B cell (primary cell): ENCODE measurements around the gene ZRSR2. TPM values are rescaled to one million over a fixed set of nuclear protein-coding genes. Genes with fewer than 3 reads are reported as not detected.

Source experiments
- ATAC-seq: fragments of 200-7000 bp; cut with Tn5 transposase; one replicate; pipeline ENCODE4 v1.10.0; 2021; ENCODE audit warnings: low read depth, mild to moderate bottlenecking, moderate number of reproducible peaks, moderate library complexity
- CTCF ChIA-PET: fragments of 350-600 bp; sonication (Branson Sonifier 250); formaldehyde crosslinking; loops from one replicate; lab custom pipeline; 2021; ENCODE audit warnings: antibody characterized with exemption, inconsistent platforms; lab: Charles Lee
- POLR2A ChIA-PET: fragments of 350-600 bp; sonication (Branson Sonifier 250); formaldehyde crosslinking; loops from one replicate; lab custom pipeline; 2021; ENCODE audit warnings: antibody characterized with exemption; lab: Charles Lee
- DNase-seq: peaks from one replicate; pipeline ENCODE4 v3.0.0; 2013
- H2AFZ ChIP-seq: 2 replicates; pipeline ENCODE4 v1.6.1; 2012; ENCODE audit warnings: mild to moderate bottlenecking, low read depth, low read length; ENCODE audit not compliant: insufficient read depth, poor library complexity, severe bottlenecking
- H3K27ac ChIP-seq, 2 donors: 1 replicate in 1 of 2; 2 replicates in 1 of 2; pipeline ENCODE4 v1.5.1; 2012 to 2013; ENCODE audit warnings: low read length in 2 of 2, mild to moderate bottlenecking in 2 of 2, moderate library complexity in 1 of 2
- H3K27me3 ChIP-seq, 4 experiments: fragments of 200-600 bp in 1 of 4; sonication (generic) in 1 of 4; replicated peaks in 1 of 4; 1 replicate in 2 of 4; 2 replicates in 2 of 4; pipeline versions ENCODE4 v1.6.1 to v1.7.0; 2013 to 2016; ENCODE audit warnings: low read length in 3 of 4, mild to moderate bottlenecking in 2 of 4, mixed read lengths in 1 of 4, moderate library complexity in 1 of 4; ENCODE audit not compliant: insufficient read depth in 4 of 4, control insufficient read depth in 3 of 4; ENCODE audit errors: control extremely low read depth in 1 of 4
- H3K36me3 ChIP-seq, 2 experiments: replicated peaks in 1 of 2; 1 replicate in 1 of 2; 2 replicates in 1 of 2; pipeline versions ENCODE4 v1.6.1 to v1.7.1; 2013; ENCODE audit warnings: low read length in 1 of 2; ENCODE audit not compliant: insufficient read depth in 2 of 2, control insufficient read depth in 1 of 2; ENCODE audit errors: control extremely low read depth in 1 of 2, extremely low read depth in 1 of 2
- H3K4me1 ChIP-seq, 2 donors: fragments of 200-600 bp in 1 of 2; sonication (generic) in 1 of 2; 1 replicate in 1 of 2; 2 replicates in 1 of 2; pipeline versions ENCODE4 v1.5.1 to v1.6.1; 2013 to 2017; ENCODE audit warnings: low read length in 2 of 2; ENCODE audit not compliant: control insufficient read depth in 2 of 2, insufficient read depth in 2 of 2
- H3K4me2 ChIP-seq: replicated peaks from 2 replicates; pipeline ENCODE3; 2012; ENCODE audit warnings: mild to moderate bottlenecking, low read depth, low read length; ENCODE audit not compliant: poor library complexity, severe bottlenecking
- H3K4me3 ChIP-seq, 5 experiments: fragments of 200-600 bp in 1 of 5; sonication (generic) in 1 of 5; 1 replicate in 3 of 5; 2 replicates in 2 of 5; pipeline versions ENCODE4 v1.5.1 to v1.7.0; 2011 to 2016; ENCODE audit warnings: low read length in 4 of 5, mild to moderate bottlenecking in 4 of 5, low read depth in 2 of 5, control low read depth in 1 of 5, moderate library complexity in 1 of 5; ENCODE audit not compliant: insufficient read depth in 1 of 5; ENCODE audit errors: control extremely low read depth in 1 of 5, extremely low read depth in 1 of 5
- H3K79me2 ChIP-seq: fragments of 200-600 bp; sonication (generic); one replicate; pipeline ENCODE4 v1.6.0; 2016; ENCODE audit warnings: low read length; ENCODE audit not compliant: control insufficient read depth, insufficient read depth
- H3K9ac ChIP-seq: fragments of 200-600 bp; sonication (generic); 2 replicates; pipeline ENCODE4 v1.6.1; 2017; ENCODE audit warnings: mild to moderate bottlenecking, low read length, moderate library complexity
- H3K9me3 ChIP-seq, 3 donors: one replicate each; pipeline versions ENCODE4 v1.6.1 to v1.7.1; 2013; ENCODE audit warnings: low read length in 2 of 3; ENCODE audit not compliant: control insufficient read depth in 2 of 3, insufficient read depth in 1 of 3; ENCODE audit errors: control extremely low read depth in 1 of 3
- H4K20me1 ChIP-seq: 2 replicates; pipeline ENCODE4 v1.6.0; 2012; ENCODE audit warnings: mild to moderate bottlenecking, low read length; ENCODE audit not compliant: insufficient read depth, control insufficient read depth, poor library complexity, severe bottlenecking
- H3K27ac Mint-ChIP-seq: one replicate; pipeline ENCODE4 v1.8.0; 2021; ENCODE audit warnings: mixed read lengths
- H3K27me3 Mint-ChIP-seq: one replicate; pipeline ENCODE4 v1.8.0; 2021; ENCODE audit warnings: mixed read lengths
- H3K4me1 Mint-ChIP-seq: one replicate; pipeline ENCODE4 v1.8.0; 2021; ENCODE audit warnings: mixed read lengths
- H3K4me3 Mint-ChIP-seq: one replicate; pipeline ENCODE4 v1.8.0; 2021; ENCODE audit warnings: mixed read lengths
- H3K9me3 Mint-ChIP-seq: one replicate; pipeline ENCODE4 v1.8.0; 2022; ENCODE audit warnings: mixed read lengths; ENCODE audit not compliant: insufficient read depth
- CTCF ChIP-seq: fragments of 200-600 bp; IDR thresholded peaks from one replicate; pipeline ENCODE4 v1.8.0; 2022; ENCODE audit warnings: antibody characterized with exemption, mild to moderate bottlenecking
- EZH2 ChIP-seq: IDR thresholded peaks from 2 replicates; pipeline ENCODE4 v1.6.1; 2012; ENCODE audit warnings: borderline replicate concordance, low read depth, mild to moderate bottlenecking, moderate library complexity, low read length; ENCODE audit not compliant: insufficient read depth, poor library complexity, severe bottlenecking
- WGBS: methylation state at CpG from one replicate; pipeline ENCODE4 v1.1.5; 2013; ENCODE audit warnings: missing lambda C conversion rate; ENCODE audit not compliant: insufficient coverage; 5-methylcytosine and 5-hydroxymethylcytosine counted together
- intact Hi-C: fragments of 100-400 bp; cut with micrococcal nuclease; formaldehyde crosslinking; loops from one replicate; pipeline ENCODE4 v1.10.0; 2022
- polyA plus RNA-seq: library from polyadenylated mRNA; depleted of rRNA; stranded (reverse); fragments of >200 nt; gene quantifications from 2 replicates; pipeline ENCODE4 v1.2.3, GENCODE V29; 2012
- total RNA-seq, 2 donors: library from RNA; stranded (reverse); fragments of 120-200 nt in 1 of 2; gene quantifications; 1 replicate in 1 of 2; 2 replicates in 1 of 2; pipeline versions ENCODE4 v1.2.3 to v1.2.4, GENCODE V29; 2013 to 2022

The ZRSR2 gene
- total and polyA plus RNA-seq, 2 donors (not counting 1 experiment from before 2014, with no cell fraction given): 27.8 to 28.6 TPM

- Histone ChIP-seq H3K4me2 (no peak overlapping the region), H4K20me1 (no peaks in the 10 kb centered on the region), H2AFZ (no peak overlapping the region), H3K9ac (no peak overlapping the region), H3K27ac (peak overlapping the region in 1 of 2 donors; percentile 10), H3K4me3 (no peak overlapping the region), H3K36me3 (no peaks in the 10 kb centered on the region), H3K79me2 (peaks cover 4% of the 10 kb centered on the region), H3K4me1 (peaks cover 0 to 3% of the 10 kb centered on the region in 2 donors), H3K27me3 (no peaks in the 10 kb centered on the region), H3K9me3 (no peaks in the 10 kb centered on the region)
- ChIA-PET CTCF (interaction anchor here (1.0 kb wide), 1 partner anchor 35 kb away, joined by 6 read pairs; no protein-coding TSS in a partner anchor), POLR2A (no interaction called here)
- Mint-ChIP-seq H3K27ac (peak overlapping the region; percentile 51), H3K9me3 (no peaks in the 10 kb centered on the region), H3K4me1 (peaks cover 10% of the 10 kb centered on the region), H3K27me3 (no peaks in the 10 kb centered on the region), H3K4me3 (no peak overlapping the region)
- WGBS: 0% methylated on average over 1 of the region's 3 CpGs
- TF ChIP-seq EZH2 (no peak), CTCF (no peak)
- ATAC-seq (no peak), DNase-seq (no peak)
- intact Hi-C loops: no loop called here
Measured at GRCh38 chrX:15834053-15834452, 43.8 kb downstream of the ZRSR2 start.

DNA sequence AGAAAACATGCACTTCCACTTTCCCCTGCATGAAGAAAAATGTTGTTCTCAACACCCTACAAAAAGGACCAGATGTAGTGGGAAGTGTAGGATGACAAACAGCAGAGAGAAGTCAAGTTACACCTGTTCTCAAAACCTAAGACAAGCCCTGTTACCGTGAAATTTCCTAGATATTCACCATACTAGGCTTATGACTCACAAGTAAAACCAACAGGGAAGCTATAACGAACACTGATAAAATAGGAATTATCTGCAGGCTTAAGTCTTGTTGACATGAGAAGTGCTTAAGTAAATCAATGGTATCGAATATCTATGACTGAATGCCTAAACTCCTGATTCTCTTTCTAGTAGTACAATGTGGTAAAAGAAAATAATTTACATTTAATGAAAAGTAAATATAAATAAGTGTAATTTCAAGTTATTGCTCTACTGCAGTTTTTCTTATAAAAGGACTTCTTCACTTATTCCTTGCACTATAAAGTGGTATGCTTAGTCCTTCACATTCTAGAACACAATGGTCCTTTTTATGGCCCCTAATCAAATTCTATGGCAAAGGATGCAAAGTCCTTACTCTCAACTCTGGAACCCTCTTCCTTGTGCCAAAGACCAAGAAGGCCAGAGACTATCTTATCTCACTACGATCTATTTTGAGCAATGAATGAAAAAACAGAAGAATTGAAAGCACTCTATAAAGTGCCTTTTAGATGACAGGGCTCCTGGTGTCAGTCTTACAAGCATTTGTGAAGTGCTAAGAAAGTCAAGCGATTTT lies 44.7 kb downstream of the ZRSR2 start:
- no peak overlapping the region for H3K27ac Mint-ChIP-seq

More for the DNA sequence above, 44.7 kb downstream of the ZRSR2 start:
- H3K79me2 ChIP-seq: peaks cover 4% of the 10 kb centered on the region
- DNase-seq: no peak
- no peaks in the 10 kb centered on the region for H3K27me3 ChIP-seq
- H3K4me1 ChIP-seq: peaks cover 0 to 3% of the 10 kb centered on the region in 2 donors
- H4K20me1 ChIP-seq: no peaks in the 10 kb centered on the region
- TF ChIP-seq CTCF (no peak), EZH2 (no peak)
- CTCF ChIA-PET: no interaction called here
- no peak overlapping the region for H3K27ac ChIP-seq
- no peak overlapping the region for H3K4me3 Mint-ChIP-seq
- no peak overlapping the region for H3K9ac ChIP-seq
- no peak overlapping the region for H2AFZ ChIP-seq
- H3K4me2 ChIP-seq: no peak overlapping the region
- POLR2A ChIA-PET: no interaction called here
- H3K36me3 ChIP-seq: peaks cover 0 to 2% of the 10 kb centered on the region in 2 experiments
- no peak overlapping the region for H3K4me3 ChIP-seq
- no peaks in the 10 kb centered on the region for H3K9me3 Mint-ChIP-seq
- ATAC-seq: no peak
- no peaks in the 10 kb centered on the region for H3K9me3 ChIP-seq
- peaks cover 10% of the 10 kb centered on the region for H3K4me1 Mint-ChIP-seq
- H3K27me3 Mint-ChIP-seq: no peaks in the 10 kb centered on the region
- intact Hi-C loops: no loop called here
- no CpG with 5 or more reads among the region's 5 CpGs for WGBS
